Measurements from ENCODE around the gene PRR5. TPM values are rescaled to one million over a fixed set of nuclear protein-coding genes. Genes with fewer than 3 reads are reported as not detected.
A peak's percentile ranks its signal among the peaks of the same experiment; 100 is the strongest.

The PRR5 gene
- total RNA-seq, 1 experiment from 2014 or later, result 1.3 TPM

DNA sequence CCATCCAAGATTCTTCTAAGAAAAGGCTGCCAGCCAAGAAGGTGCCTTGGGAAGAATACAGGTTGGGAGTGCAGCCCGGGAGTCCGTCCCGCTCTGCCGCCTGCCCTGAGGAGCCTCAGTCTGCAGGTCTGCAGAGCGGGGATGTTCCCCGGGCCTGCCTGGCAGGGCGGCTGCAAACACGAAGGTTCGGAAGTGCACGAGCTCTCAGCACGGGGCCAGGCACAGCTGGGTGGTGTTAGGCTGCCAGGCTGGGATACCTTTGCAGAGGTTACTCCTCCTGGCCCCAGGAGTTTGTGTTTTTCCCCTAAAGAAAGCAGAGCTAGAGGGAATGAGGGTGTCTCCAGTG, 9.4 kb upstream of the PRR5 start:
- no peak for DNase-seq (ENCODE audit: low read depth)

DNA sequence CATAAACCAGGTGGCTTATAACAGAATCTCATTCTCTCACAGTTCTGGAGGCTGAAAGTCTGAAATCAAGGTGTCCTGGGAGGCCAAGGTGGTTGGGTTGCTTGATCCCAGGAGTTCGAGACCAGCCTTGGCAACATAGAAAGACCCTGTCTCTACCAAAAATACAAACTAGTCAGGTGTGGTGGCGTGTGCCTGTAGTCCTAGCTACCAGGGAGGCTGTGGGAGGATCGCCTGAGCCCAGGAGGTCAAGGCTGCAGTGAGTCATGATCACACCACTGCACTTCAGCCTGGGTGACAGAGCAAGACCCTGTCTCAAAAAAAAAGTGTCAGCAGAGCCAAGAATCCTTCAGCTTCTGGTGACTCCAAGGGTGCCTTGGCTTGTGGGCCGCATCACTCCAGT, 8.9 kb upstream of the PRR5 start:
- DNase-seq (ENCODE audit: low read depth), result peak; percentile 28

DNA sequence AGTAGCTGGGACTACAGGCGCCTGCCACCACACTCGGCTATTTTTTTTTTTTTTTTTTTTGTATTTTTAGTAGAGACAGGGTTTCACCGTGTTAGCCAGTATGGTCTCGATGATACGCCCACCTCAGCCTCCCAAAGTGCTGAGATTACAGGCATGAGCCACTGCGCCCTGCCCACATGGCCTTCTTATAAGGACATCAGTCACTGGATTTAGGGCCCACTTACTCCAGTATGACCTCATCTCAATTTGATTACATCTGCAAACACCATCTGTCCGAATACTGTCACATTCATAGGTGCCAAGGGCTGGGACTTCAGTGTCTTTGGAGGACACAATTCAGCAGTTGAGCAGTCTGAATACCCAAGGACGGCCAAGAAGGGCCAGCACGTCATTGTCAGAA, 8.2 kb upstream of the PRR5 start:
- DNase-seq (ENCODE audit: low read depth), result no peak

DNA sequence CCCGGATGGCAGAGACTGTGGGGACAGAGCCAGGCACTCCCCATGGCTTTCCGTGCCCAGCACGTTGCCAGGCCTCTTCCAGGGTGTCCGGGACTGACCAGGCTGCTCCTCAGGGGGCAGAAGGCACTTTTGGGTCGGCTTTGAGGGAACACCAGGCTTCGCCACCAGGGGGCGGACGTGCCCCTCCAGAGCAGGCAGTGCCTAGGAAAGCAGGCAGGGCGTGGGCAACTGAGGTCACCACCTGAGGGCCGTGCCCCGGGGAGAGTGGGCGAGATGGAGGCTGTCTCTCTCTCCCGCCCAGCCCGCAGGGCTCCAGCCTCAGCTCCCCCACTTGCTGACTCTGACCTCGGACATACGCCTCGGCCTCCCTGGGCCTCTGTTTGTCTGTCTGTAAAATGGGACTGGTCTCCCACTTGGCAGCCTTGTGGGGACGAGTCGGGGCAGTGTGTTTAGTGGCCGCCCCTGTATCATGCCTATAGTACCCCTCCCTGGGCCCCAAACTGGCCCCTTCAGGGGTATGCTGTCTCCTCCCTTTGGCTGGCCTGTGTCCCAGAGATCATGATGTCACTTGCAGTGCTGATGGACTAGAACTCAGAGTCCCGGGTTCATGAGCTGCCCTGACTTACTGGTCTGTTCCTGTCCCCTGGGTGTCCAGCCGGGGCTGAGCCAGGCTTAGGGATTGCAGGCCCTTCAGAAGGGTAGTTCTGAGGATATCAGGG, 4.4 kb upstream of the PRR5 start:
- DNase-seq (ENCODE audit: low read depth), result peak; percentile 57

DNA sequence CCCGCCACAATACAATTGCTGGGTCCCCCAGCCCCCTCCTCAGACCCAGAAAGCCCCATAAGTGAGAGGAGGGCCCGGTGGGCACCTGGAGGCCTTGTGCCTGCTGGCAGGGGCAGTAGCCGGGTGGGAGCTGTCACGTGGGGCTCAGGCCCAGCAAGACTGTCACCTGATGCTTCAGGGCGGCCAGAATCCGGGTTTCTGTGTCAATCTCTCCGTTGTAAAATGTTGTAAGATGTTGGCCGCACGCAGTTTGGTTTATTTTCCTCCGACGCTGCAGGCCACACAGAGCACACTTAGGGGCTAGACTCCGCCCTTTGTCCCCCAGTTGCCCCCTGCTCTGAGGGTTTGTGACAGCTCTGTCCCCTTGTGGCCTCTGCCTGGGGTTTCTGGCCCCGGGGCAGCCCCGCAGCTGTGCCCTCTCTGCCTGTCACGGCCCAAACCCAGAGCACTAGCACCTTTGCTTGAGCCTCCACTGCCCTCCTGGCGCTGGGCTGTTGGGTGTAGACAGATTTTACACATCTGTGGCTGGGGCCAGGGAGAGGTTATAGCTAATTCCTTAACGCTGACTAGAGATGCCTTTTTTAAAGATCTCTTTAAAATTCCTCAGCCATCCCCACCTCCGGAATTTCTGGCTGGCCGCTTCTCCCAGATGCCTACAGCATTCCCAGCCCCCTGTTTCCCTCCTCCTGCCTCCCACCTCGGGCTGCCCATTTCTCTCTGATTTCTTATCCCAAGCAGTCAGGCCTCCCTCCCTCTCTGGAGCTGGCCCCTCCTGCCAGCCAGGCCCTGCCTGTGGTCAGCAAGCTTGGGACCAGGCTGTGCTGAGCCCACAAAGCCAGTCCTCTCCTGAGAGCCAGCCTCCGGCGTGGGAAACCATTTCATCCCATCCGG, 3.2 kb upstream of the PRR5 start:
- no peak for DNase-seq (ENCODE audit: low read depth)

DNA sequence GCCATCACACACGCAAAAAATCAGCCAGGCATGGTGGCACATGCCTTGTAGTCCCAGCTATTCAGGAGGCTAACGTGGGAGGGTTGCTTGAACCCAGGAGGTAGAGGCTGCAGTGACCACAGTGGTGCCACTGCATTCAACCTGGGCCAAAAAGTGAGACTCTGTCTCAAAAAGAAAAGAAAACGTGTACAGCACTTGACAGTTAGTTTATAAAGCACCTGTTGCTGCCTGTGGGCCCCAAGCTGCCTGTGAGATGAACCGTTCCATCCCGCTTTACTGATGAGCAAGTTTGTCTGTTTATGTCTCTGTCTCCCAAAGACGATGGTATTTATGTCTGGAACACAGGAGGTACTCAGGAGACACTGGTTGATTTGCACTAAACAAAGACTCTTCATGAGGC, 1.5 kb upstream of the PRR5 start:
- no peak for DNase-seq (ENCODE audit: low read depth)

DNA sequence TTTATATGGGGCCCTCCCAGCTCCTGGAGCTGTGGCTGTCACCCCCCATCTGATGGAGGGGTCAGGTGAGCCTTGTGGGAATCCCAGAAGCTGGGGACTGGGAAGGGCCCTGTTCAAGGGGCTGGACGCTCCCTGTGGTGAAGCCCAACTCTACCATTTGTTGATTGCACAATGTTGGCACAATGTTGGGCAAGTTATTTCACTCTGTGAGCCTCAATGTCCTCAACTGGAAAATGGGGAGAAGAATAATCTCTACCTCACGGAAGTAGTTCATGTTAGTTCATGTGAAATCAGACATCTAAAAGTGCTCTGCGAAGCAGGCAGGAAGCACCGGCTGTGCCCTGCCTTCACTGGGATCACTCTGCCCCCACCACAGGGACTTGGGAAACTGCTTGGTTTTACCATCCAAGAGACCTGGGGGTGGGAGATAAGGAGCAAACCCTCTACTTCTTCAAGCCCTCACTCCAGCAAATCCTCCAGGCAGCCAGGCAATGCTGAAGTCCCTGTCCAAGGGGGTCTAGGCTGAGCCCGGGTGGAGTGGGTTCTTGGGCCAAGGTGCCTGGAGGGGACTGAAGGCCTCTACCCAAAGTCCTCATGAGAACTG, 715 bp upstream of the PRR5 start:
- no peak for DNase-seq (ENCODE audit: low read depth)

DNA sequence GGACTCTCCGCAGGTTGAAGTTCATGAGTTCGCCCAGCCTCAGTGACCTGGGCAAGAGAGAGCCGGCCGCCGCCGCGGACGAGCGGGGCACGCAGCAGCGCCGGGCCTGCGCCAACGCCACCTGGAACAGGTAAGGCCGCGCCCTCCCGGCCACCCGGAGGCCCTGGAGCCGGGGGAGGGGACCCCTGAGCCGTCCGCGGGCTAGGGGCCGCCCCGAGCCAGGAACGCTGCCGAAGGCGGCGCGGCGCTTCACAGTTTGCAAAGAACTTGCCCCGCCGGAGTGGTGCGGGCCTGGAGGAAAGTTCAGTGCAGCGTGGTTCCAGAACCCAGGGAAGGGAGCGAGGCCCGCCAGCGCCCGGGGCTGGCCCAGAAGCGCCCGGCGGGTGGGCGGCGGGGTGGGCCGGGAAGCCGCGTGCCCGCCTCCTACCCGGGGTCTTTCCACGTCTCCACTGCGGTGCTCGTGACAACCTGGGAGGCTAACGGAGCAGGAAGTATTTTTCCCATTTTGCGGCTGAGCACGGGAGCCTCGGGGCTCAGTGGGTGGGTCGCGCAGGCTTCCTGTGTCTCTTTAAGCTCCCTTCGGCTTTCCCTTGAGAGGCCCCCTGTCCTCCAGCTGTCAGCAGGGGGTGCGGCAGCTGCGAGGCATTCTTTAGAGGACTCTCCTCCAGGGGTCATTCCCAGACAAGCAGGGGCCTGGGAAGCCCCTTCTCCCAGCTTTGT, 635 bp downstream of the PRR5 start:
- DNase-seq (ENCODE audit: low read depth), result no peak

DNA sequence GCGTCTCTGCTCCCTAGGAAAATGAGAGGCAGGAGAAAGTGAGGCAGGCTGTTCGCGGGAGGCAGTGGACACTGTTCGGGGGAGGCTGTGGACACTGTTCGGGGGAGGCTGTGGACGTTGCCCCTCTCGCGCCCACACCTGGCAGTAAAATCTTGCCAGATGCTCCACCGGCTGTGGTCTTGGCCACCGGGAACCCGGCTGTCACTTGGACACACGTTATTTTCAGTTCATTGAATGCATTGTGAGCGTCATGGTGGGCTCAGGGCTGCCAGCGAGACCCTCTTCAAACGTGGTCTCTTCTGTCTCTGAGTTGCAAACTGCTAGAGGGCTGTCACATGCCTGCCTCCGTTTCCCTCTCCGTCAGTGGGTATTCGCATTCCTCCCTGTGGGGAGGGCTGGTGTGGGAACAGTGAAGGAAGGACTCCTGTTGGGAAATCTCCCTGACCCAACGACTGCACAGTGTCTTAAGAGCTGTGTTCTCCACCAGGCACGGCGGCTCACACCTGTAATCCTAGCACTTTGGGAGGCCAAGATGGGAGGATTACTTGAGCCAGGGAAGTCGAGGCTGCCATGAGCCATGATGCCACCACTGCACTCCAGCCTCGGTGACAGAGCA, 1.4 kb downstream of the PRR5 start:
- DNase-seq (ENCODE audit: low read depth), result no peak

DNA sequence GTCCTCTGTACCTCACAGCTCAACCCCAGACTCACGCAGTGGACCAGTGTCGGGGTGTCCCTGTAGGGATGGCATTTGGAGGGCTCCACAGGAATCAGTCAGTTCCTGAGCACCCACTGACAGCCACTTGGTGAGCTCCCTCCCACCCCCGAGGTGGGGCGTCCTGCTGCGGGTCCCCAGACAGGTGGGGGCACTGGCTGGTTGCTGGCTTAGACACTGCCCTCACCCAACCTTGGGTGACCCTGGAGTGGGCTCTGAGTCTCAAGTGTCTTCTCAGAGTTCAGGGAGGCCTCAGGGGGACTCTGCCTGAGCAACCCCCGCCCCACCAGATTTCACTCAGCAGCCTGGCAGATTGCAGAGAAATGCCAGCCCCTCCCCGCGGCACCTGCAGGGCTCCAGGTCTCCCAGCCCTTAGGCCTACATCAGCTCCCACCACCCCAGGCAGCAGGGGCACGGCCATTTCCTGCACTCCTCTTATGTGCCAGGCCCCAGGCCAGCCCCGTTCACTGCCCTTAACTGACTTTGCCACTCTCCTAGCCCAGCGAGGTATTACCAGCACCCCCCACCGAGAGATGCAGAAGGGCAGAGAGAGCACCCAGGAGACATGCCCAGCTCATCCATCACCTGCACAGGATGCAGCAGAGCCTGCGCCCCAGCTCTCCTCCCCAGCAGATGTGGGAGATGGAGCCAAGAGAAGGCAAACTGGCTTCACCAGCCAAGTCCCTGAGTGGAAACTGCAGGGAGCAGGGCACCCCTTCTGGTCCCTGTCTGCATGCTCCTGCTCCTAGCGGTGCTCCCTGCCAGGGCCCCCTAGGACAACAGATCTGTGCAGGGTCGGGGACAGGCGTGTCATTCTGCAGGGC, 2.4 kb downstream of the PRR5 start:
- DNase-seq (ENCODE audit: low read depth), result no peak

DNA sequence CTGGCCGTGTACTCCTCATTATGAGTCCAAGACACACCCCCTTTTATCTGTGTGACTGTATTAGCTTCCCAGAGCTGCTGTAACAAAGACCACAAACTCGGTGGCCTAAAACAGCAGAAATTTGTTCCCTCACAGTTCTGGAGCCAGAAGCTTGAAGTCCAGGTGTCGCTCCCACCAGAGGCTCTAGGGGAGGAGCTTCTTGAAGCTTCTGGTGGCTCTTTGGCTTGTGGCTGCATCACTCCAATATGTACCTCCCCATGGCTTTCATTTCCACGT, 3.0 kb downstream of the PRR5 start:
- no peak for DNase-seq (ENCODE audit: low read depth)

DNA sequence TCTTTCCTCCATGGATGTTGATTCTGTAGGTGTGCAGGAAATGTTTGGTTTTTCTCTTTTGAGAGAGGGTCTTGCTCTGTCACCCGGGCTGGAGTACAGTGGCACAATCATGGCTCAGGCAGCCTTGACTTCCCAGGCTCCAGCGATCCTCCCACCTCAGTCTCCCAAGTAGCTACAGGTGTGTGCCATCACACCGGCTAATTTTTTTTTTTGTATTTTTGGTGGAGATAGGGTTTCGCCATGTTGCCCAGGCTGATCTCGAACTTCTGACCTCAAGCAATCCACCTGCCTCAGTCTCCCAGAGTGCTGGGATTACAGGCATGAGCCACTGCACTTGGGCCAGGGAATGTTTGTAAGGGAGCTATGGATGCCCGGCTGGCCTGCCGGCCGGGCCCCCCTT, 4.5 kb downstream of the PRR5 start:
- no peak for DNase-seq (ENCODE audit: low read depth)

DNA sequence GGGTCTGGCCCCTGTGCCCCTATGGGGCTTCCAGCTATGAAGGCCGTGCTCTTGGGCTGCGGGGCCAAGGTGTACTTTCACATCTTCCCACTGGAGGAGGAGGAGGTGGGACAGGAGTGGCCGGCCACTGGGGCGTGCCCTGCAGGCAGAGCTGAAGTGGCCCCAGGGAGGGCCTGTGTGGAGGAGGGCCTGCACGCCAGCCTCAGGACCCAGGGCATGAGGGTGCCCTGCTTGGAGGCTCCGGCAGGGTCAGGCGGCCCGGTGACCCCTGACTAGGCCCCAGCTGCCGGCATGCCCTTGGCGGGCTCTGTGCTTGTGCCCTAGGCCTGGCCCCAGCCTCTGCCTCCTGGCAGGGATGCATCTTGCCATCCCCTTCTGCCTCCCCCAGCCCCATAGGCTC, 5.2 kb downstream of the PRR5 start:
- DNase-seq (ENCODE audit: low read depth), result no peak

DNA sequence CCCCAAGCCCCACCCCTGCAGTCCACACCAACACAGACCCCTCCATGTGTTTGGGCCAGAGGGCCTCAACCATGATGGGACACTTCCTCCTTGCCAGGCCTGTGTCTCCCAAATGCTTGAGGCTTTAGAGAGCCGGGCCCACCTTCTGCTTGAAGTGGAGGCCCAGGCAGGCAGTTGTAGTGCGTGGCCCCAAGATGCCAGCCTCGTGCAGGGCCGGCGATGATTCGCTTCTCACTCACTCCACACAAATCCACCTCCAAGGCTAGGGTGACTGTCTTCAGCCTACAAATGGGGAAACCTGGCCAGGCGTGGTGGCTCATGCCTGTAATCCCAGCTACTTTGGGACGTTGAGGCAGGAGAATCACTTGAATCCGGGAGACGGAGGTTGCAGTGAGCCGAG, 5.7 kb downstream of the PRR5 start:
- peak; percentile 36 for DNase-seq (ENCODE audit: low read depth)

DNA sequence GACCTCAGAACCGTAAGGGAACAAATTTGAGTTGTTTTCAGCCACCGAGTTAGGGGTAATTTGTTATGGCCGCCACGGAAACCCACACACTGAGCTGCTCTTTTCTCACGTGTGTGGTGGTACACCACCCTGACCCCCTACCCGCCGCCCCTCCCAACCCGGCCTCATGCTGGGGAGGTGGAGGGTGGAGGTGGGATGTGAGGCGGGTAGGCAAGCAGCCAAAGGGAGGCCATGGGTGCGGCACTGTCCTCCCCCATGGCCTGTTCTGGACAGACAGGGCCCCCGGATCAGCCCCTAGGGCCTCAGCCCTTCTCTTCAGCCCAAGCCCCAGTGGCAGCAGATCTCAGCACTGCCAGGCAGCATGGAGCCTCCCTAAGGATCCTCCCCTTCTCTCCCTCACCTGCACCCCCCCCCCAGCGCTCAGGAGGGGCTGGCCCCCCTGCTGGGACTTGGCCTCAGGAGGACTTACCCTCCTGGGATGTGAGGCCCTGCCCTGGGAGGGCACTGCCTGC, 7.9 kb downstream of the PRR5 start:
- DNase-seq (ENCODE audit: low read depth), result no peak

DNA sequence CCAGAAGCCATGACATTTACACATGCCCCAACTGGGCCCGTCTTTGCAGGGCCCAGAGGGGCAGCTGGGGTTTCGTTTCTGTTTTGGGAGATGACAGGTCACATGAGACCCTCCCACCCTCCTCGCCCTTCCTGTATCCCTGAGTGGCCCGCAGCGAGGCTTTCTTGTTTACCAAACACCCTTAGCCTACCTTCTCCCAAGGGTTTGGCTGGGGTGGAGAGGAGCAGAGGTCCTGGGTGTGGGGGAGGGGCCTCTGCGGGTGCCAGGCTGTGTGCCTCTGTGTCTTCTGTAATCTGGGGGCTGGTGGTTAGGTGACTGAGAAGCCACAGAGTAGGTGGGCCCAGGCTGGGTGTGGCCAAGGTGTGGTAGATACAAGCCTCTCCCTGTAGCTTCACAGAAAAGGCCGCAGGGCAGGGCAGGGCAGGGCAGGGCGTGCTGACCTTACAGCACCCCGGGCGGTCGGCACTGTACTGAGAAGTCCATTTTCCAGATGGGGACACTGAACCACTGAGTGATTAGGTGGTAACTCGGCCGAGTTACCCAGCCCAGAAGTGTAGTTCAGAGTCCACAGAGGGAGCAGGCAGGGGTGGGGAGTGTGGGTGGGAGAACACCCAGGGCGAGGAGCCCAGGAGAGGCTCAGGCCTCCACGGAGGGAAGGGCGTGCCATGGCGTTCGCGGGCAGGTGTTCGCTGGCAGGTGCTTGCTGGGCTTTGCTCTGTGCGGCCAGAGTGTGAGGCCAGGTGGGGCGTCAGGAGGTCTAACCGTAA, 8.7 kb downstream of the PRR5 start:
- no peak for DNase-seq (ENCODE audit: low read depth)

DNA sequence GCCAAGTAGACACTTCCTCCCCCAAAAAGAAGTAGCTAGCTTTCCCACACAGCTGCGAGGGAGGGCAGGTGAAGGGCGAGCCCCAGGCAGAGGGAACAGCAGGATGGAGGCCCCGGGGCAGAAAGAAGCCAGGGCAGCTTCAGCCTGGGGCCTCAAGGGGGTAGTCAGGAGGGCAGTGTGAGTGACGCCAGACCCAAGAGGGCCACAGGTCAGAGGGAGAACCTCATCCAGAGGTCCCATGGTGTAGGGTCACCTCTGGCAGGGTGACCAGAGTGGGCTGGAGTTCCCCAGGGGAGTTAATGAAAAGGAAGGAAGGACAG, 9.2 kb downstream of the PRR5 start:
- no peak for DNase-seq (ENCODE audit: low read depth)

DNA sequence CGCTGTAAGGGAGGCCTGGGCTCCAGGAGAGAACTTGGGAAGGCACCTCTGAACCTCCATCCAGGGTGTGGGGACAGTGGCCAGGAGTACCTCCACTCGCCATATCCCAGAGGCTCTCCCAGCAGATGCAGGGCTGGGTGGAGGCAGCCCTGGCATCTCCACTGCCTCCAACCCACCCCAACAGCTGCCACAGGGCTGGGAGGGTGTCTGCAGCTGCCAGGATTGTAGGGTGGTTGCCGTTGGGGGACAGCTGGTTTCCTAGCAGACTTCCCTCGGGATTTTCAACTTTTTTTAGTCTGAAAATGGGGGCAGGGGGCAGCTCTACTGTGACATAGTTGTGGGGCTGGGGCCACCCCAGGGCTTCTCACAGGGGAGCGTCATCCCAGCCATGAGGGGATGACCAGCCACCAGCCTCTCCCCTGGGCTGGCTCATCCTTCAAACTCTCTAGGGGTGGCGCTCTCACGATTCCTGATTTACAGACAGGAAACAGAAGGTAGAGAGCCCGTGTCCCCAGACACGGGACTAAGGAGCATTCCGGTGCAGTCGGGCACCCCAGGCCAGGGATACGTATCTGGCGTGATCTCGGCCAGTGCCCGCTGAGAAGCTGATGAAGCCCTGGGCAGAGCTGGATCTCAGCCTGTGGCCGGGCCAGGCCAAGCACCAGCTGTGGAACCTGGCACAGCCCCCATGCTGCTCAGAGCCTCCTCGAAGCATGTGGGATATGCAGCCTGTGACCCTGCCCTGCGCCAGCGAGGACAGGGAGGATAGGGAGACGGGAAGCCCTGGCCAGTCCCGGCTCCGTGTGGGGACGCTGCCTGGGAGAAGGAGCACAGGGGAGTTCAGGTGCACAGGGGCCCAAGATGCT, 9.9 kb downstream of the PRR5 start:
- DNase-seq (ENCODE audit: low read depth), result no peak

DNA sequence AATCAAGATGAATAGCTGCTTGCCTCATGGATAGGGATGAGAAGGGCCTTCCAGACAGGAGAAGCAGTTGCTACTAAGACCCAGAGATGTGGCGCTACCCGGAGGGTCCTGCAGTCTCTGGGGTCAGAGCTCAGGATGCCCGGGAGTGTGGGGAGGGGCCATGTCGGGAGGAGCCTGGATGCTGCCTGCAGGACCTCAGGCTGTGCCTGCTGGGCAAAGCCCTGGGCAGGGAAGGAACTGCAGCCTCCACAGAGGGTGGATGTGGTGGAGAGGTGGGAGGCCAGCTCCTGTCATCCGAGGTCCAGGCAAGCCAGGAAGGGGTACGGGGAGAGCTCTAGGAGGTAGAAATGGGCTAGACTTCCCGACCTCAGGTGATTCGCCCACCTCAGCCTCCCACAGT, 11.0 kb downstream of the PRR5 start:
- no peak for DNase-seq (ENCODE audit: low read depth)
